Hematopoietic multipotent progenitor cell treated with erythropoietin and hydrocortisone succinate and interleukin-3 and kit ligand, for 8 days (in vitro differentiated cells): ENCODE results near the gene TIMM44.
A peak's percentile ranks its signal among the peaks of the same experiment; 100 is the strongest.
"Not testable (repeated sequence)": the region's sequence is repeated elsewhere in the genome, so short reads cannot be mapped to it uniquely, and the experiment has no call there.

ENCODE experiments used
- DNase-seq: peaks from one replicate; pipeline ENCODE4 v3.0.0-alpha.2; 2015

Gene TIMM44

DNA sequence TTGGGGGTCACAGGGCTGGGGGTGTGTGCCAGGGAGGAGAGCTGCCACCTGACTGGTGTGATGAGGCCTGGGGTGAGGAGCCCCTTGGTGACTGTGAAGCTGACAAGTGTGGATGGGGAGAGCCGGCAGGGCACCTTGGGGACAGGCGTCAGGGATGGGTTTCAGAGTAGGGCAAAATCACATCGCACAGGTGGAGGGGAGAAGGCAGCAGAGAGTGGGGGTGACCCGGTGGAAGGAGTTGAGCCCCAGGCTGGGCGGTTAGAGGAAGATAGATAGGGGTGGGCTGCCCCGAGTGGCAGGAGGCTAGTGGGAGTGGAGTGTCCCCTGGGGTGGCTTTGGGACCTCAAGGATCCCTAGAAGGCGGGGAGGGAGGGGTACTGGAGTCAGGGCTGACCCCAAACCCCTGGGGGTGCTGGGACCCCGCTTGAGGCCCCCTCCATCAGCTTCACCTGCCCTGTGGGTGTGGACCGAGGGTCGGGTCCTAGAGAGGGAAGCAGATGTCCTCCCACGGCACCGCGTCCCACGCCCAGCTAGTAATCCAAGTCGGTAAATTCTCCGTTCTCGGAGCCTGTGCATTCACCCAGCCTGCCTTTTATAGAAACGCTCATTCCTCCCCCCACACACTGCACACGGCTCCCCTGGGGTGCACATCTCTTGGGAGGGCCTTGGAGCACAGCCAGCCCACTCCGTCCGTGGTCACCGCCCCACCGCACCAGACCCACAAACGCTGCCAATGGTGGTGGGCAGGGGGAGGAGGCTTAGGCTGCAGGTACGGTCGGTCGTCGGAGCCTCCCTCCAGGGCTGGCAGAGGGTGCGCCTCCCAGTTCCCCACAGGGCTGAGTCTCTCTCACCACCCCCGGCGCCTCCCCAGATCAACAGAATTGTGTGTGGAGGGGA lies 19.9 kb downstream of the TIMM44 start:
- no peak for DNase-seq

DNA sequence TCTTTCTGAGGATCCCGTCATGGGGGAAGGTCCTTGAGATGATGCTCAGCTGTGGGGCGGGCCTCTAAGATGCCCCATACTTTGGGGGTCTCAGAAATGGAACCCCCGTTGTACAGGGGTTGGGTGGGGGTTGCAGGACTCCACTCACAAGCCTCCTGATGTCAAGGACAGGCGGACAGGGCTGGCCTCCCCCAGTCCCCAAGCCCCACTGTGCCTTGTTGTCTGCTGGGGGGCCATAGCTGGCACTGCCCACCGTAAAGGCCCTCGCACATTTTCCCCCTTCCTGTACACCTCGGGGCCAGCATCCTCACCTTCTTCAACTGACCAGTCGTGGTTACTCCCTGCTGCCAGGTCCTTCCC lies 20.6 kb downstream of the TIMM44 start:
- no peak for DNase-seq

DNA sequence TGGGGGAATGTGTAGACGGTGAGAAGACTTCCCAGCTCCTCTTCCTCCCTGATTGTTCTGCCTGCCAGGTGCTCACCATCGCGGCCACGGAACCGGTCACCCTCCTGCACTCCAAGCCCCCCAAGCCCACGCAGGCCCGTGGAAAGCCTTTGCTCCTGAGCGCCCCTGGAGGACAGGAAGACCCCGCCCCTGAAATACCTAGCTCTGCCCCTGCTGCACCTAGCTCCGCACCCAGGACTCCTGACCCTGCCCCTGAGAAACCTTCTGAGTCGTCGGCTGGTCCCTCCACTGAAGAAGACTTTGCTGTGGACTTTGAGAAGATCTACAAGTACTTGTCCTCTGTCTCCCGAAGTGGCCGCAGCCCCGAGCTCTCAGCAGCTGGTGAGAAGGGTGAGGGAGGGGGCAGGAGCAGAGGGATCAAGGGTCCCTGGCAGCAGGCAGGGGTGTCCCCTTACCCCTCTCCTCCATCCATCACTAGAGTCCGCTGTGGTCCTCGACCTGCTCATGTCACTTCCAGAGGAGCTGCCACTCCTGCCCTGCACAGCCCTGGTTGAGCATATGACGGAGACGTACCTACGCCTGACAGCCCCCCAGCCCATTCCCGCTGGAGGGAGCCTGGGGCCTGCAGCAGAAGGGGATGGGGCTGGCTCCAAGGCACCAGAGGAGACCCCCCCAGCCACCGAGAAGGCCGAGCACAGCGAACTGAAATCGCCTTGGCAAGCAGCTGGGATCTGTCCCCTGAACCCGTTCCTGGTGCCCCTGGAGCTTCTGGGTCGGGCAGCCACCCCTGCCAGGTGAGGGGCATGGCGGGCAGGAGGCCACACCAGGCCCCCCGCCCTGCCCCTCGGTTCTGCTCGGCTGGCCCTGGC lies 21.3 kb downstream of the TIMM44 start:
- DNase-seq, result no peak

DNA sequence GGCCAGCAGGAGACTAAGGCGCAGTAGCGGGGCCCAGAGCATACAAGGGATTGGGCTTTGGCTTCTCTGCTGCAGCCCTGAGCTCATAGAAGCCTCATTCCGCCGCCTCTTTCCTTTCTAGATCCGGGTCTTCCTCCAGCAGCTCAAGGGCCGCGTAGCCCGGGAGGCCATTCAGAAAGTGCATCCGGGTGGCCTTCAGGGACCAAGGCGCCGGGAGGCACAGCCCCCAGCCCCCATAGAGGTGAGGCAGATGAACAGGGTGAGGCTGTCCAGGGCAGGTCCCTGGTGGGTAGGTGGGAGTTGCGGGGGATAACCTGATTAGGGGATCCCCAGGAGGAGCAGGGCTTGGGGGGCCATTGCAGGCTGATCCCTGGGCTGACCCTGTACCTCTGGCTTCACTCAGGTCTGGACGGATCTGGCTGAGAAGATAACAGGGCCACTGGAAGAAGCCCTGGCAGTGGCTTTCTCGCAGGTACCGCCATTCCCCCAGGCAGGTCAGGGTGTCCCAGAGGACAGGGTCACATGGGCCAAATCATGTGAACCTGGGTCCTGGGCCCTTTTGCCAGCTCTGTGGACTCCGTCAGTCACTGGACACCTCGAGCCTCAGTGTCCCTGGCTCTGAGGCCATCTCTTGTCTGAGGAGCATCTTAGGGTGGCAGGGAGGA lies 22.0 kb downstream of the TIMM44 start:
- no peak for DNase-seq

DNA sequence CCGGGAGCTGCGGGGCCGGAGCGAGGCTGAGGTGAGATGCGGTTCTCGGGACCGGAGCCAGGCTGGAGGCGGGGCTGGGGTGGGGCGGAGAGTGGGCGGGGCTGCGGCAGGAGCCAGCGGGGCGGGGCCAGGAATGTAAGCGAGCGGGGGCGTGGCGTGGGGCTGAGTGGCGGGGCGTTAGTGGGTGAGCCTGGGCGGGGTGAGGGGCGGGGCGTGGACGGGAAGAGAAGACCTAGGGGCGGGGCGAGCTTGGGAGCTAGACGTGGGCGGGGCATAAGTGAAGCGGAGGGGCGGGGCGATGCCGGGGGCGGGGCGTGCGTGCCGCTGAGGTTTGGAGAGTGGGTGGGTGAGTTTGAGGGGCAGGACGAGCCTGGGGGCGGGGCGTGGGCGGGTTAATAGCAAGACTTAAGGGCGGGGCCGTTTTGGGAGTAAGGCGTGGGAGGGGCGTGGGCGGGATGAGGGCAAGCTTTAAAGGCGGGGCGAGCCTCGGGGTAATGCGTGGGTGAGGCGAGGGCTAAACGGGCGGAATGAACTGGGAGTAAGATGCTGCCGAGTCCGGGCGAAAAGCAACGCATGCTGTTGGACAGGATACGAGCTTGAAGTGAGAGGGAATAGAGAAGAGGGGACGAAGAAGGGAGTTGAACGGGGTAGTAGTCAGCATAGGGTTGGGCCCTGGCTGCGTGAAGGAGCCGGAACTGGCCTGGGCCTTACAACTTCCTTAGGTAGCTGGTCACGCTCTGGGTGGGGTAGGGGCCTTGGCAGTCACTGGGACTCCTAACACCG lies 22.8 kb downstream of the TIMM44 start:
- peak; percentile 95 for DNase-seq

DNA sequence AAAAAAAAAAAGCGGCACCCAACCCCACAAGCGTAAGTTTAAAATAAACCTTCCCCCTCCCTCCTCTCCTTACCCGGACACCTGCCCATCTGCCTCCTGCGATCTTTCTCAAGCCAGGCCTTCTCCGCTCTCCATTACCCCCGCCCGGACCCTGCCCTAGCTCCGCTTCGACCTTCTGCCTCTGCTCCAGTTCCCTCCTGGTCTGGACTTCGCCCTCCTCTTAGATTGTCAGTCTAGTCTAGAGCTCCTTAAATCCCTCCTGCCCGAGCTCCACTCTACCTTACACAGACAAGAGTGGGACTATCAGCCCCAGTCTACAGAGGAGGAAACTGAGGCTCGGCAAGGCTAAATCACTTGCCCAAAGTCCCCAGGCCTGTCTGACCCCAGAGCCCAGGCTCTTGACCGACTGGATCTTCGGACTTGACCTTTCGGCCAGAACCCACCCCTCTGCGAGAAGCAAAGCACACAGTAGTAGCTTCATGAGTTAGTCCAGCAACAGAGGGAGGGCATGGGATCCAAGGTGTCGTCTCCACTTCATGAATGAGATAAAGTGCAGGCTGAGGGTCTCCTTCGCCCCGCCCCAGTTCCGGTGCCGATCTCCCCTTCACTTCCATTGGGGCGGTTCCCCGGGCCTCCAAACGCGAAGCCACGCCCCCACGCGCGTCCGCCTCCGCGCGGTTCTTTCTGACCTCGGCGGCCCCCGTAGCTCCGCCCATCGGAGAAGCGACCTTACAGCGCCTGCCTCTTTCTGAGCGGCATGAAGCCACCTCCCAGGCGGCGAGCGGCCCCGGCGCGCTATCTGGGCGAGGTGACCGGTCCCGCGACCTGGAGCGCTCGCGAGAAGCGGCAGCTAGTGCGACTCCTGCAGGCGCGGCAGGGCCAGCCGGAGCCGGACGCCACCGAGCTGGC lies 23.6 kb downstream of the TIMM44 start, which contains the start of gene SNAPC2:
Gene SNAPC2 (plus strand): TSS at position 729 of the 909 bp plus-strand sequence. CDS start 29 bp downstream, at position 758.
- DNase-seq, result peak; percentile 94

DNA sequence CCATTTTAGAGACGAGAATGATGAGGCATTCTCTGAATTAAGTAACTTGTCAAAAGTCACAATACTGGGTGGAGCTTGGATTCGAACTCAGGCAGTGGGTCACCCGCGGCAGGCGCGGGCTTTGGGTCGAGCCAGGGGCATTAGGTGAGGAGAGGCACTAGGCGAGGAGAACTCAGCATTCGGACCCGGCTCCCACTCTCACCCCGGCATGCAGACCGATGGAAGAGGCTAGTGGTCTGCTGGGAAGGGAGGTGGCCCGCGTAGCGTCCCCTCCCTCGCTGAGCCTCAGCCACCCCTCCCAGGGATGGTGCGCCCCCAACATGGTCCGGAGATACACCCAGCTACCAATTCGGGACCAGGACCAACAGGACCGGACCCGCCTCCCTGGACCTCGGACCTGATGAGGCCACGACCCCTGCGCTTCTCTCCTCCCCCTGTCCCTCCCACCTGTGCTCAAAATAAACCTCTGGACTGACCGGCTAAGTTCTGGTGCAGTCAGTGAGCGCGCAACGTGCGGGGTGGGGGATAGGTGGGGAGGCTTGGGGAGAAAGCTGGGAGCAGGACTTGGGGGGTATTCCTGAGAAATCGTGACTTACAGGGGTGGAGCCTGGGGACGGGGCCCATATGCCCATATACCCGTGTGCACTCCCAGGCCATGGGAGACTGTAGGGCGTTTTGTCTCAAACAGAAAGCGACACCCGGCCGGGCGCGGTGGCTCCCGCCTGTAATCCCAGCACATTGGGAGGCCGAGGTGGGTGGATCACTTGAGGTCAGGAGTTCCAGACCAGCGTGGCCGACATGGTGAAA lies 24.6 kb downstream of the TIMM44 start:
- peak; percentile 29 for DNase-seq

DNA sequence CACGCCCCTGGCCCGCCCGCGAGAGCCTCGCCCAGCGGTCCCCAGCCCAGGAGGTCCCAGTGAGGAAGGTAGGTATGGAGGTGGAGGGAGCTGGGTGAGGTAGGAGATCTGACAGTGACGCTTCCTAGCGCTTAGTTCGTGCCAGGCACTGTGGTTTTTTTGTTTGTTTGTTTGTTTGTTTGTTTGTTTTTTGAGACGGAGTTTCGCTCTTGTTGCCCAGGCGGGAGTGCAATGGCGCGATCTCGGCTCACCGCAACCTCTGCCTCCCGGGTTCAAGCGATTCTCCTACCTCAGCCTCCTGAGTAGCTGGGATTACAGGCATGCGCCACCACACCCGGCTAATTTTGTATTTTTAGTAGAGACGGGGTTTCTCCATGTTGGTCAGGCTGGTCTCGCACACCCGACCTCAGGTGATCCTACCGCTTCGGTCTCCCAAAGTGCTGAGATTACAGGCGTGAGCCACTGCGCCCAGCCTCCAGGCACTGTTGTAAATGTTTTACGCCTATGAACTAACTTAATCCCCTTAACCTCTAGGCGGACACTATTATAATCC lies 25.3 kb downstream of the TIMM44 start:
- DNase-seq, result not testable (repeated sequence)

DNA sequence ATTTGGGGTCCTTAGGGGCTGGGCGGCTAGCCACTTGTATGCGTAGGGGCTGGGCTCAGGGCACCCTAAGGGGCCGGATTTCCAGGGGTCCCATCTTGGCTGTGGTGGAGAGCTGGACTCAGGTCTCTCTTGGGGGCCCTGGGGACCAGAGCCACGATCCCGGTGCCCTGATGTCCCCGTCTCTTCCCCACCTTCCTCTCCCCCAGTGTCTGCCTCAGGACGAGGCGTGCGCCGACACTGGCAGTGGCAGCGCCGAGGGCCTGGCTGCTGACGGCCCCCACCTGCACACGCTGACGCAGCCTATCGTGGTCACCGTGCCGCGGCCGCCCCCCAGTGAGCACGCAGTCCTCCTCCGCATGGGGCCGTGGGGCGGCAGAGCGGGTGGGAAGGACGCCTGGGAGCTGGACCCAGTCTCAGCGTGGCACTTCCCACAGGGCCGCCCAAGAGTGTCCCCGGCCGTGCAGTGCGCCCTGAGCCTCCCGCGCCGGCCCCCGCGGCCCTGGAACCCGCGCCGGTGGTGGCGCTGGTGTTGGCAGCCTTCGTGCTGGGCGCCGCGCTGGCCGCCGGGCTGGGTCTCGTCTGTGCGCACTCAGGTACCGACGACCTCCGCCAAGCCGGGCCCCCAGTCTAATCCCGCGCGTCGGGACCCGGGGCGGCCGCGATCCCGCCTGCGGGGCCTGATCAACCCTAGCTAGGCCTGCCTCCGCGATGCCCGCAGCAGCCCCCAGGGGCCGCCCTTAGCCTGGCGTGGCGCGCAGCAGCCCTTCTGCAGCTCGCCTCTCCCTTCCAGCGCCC lies 26.0 kb downstream of the TIMM44 start:
- peak; percentile 76 for DNase-seq

DNA sequence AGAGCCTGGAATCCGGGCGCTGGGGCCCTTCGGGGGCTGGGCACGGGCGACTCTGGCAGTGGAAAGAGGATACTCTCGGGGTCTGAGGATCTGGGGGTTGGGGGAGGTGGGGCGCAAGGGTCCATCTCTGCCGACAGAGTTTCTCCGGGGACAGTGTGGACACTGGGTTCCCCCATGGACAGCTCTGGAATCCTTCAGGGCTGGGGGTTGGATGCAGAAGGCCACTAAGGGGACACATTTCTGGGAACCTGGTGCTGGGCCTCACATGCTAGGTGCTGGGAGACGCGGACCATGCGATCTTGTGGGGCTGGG lies 26.6 kb downstream of the TIMM44 start:
- no peak for DNase-seq

DNA sequence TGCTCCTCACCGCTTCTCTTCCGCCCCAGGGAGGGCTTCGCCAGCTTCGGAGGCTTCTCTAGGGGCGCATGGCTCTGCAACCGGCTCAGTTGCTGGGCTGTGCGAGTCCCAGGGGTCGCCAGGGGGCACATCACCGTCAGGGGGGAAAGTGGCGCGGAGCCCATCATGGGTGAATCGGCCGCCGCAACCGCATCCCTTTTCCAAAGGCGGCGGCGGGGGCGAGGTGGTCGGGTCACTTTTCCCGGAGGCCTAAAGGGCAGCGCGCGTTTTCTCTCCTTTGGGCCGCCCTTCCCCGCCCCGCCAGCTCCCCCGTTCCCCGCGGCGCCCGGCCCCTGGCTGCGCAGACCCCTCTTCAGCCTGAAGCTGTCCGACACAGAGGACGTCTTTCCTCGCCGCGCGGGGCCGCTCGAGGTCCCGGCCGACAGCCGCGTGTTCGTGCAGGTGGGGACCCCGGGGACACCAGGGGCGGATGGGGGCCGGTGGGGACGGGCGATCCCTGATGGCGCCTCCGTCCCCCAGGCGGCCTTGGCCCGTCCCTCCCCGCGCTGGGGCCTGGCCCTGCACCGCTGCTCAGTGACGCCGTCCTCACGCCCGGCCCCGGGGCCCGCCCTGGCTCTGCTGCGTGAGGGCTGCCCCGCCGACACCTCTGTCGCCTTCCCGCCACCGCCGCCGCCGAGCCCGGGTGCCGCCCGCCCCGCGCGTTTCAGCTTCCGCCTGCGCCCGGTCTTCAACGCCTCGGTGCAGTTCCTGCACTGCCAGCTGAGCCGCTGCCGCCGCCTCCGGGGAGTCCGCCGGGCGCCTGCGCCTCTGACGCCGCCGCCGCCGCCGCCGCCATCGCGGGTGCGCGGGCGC lies 27.1 kb downstream of the TIMM44 start:
- DNase-seq, result peak; percentile 31

DNA sequence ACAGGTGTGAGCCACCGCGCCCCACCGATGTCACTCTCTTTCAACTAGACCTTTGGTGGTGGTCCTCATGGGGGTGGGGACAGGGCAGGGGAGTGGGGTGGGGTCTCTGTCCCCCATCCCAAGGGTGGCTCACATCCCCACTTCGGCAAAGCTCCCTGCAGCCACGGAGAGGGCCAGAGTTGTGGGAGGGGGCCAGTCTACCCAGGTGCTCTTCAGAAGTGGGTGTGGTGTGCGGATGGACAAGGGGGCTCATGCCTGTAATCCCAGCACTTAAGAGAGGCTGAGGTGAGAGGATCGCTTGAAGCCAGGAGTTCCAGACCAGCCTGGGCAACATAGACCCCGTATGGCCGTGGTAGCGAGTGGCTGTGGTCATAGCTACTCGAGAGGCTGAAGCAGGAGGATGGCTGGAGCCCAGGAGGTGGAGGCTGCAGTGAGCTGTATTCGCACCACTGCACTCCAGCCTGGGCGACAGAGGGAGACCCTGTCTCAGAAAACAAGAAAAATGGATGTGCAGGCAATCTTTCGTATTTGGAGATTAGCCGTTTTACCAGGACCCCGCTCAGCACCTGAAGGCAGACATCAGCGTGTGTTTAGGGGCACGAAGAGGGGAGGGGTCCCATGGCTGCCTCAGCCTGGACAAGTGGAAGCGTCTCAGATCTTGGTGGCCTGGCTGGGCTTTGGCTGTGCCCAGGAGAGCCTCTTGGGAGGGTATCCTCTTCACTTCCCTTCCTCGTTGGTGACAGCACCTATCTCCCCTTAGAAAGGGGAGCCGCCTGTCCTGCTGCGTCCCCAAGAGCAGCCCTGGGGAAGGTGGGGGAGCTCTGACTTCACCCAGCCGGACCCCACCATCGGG lies 28.0 kb downstream of the TIMM44 start:
- no peak for DNase-seq

DNA sequence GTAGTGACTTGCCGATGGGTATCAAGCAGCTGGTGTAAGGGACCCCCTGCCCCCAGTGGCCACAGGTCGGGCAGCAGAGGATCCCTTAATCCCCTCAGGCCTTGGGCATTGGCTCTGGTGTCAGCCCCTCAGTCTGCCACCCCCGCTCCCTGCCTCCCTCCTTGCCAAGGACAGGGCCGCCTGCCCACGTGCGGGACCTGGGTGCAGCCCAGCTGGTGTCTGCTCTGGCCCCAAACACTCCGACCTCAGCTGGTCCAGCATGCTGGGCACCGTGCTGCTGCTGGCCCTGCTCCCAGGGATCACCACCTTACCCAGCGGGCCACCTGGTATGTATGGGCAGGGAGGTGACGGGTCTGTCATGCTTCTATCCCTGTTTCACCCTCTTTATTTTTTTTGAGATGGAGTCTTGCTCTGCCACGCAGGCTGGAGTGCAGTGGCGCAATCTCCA lies 28.8 kb downstream of the TIMM44 start, which contains the start of gene TGFBR3L:
Gene TGFBR3L (plus strand): TSS at position 233 of the 448 bp plus-strand sequence.
- no peak for DNase-seq

DNA sequence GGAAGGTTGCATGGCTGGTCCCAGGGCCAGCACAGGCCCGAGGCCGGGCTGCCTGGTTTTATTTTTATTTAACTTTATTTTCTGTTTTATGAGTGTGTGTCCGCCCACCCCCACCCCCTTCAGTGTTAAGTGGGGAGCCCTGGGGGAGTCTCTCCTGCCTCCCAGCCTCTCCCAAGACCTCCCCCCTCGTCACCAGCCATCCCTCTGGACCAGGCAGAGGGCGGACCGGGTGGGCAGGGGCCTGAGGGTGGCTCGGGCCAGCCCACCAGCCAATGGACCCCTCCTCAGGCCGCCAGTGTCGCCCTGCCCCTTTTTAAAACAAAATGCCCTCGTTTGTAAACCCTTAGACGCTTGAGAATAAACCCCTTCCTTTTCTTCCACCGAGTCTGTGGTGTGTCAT lies 29.4 kb downstream of the TIMM44 start:
- no peak for DNase-seq

DNA sequence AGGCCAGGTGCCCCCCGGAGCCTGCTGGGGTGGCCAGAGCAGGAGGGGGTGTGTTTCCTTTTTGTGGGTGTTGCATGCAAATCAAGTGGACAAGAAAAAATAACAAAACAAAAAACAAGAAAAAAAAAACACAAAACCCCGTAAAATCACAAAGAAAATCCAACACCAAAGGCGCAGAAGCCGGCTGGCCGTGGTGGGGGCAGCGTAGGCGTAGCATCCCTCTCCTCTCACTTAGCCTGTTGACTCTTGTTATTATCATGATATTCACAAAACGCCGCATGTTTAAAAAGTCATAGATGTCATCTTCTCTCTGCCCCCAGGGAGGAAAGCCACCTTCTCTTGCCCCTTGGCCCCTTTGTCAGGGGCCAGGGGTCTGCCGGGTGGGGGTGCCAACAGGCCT lies 29.8 kb downstream of the TIMM44 start:
- DNase-seq, result no peak

DNA sequence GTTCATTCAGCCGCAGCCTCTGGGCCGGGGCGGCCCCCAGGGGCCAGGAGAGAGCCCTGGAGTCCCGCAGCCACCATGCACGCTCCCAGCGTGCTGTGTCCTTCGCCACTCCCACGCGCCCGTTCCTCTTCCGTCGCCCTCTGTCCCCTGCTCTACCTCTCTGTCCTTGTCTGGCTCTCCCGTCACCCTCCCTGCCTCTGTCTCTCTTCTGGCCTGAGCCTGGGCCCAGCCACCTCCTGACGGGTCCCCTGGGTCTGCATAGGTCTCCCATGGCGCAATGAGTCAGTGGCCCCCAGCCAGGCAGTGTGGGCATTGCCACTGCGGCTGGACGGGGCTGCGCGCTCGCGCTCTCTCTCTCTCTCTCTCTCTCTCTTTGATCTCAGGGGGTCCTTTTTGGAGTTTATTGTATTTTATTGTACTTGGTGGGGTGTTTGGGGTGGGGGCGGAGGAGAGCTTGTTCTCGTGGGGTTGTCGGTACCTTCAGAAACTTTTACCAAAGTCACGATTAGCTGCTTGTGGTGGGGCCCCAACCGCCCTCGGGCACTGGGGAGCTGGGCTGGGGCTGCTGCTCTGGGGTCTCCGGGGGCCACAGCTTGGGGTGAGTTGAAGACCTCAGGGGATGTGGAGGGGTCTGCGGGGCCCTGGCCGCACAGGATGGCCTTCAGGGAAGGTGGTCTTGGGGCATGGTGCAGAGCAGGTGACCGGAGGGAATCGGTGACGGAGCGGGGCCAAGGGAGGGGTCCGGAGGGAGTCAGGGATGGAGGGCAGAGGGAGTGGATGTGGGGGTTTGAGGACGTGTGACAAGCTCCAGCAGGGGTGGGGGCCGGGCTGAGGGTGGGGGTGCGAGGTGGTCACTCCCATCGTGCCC lies 30.5 kb downstream of the TIMM44 start:
- no peak for DNase-seq
